Mesenchymal stem cell (in vitro differentiated cells and primary cell): ENCODE data around the gene FBXO44.

Experiments
- DNase-seq: peaks from one replicate; pipeline ENCODE4 v3.0.0-alpha.2; 2013
- H2AFZ ChIP-seq: one replicate; pipeline ENCODE4 v1.6.1; 2013; ENCODE audit warnings: low read depth, mild to moderate bottlenecking, control low read depth, inconsistent platforms, low read length, moderate library complexity
- H2AK5ac ChIP-seq: 2 replicates; pipeline ENCODE4 v1.6.1; 2013; ENCODE audit warnings: low read length, moderate library complexity, mild to moderate bottlenecking, inconsistent platforms; ENCODE audit not compliant: severe bottlenecking
- H2BK120ac ChIP-seq: one replicate; pipeline ENCODE4 v1.6.1; 2013; ENCODE audit warnings: low read depth, mild to moderate bottlenecking, inconsistent platforms, low read length, moderate library complexity
- H2BK12ac ChIP-seq, 2 experiments: one replicate each; pipeline ENCODE4 v1.6.1; 2013; ENCODE audit warnings: inconsistent platforms in 2 of 2, low read length in 2 of 2, mild to moderate bottlenecking in 2 of 2, moderate library complexity in 2 of 2, control low read depth in 1 of 2
- H2BK15ac ChIP-seq: one replicate; pipeline ENCODE4 v1.6.1; 2013; ENCODE audit warnings: mild to moderate bottlenecking, low read depth, inconsistent platforms; ENCODE audit not compliant: poor library complexity, severe bottlenecking
- H2BK5ac ChIP-seq: 2 replicates; pipeline ENCODE4 v1.6.1; 2013; ENCODE audit warnings: low read depth, mild to moderate bottlenecking, low read length, control low read depth, inconsistent platforms; ENCODE audit not compliant: poor library complexity, severe bottlenecking
- H3K14ac ChIP-seq, 2 experiments: one replicate each; pipeline ENCODE4 v1.6.1; 2013; ENCODE audit warnings: inconsistent platforms in 2 of 2, low read length in 2 of 2, control low read depth in 1 of 2, mild to moderate bottlenecking in 1 of 2, moderate library complexity in 1 of 2
- H3K18ac ChIP-seq, 2 experiments: one replicate each; pipeline ENCODE4 v1.6.1; 2013; ENCODE audit warnings: inconsistent platforms in 2 of 2, low read length in 2 of 2, control low read depth in 1 of 2, low read depth in 1 of 2, mild to moderate bottlenecking in 1 of 2
- H3K23ac ChIP-seq, 2 experiments: one replicate each; pipeline ENCODE4 v1.6.1; 2013; ENCODE audit warnings: inconsistent platforms in 2 of 2, low read length in 2 of 2, mild to moderate bottlenecking in 2 of 2, moderate library complexity in 2 of 2, control low read depth in 1 of 2
- H3K27ac ChIP-seq: 2 replicates; pipeline ENCODE4 v1.5.1; 2013; ENCODE audit warnings: mild to moderate bottlenecking, moderate library complexity, low read length, control low read depth, inconsistent platforms; ENCODE audit not compliant: poor library complexity, severe bottlenecking
- H3K27me3 ChIP-seq, 2 experiments: 2 replicates each; pipeline versions ENCODE4 v1.6.1 to v1.7.0; 2013; ENCODE audit warnings: low read length in 2 of 2, mild to moderate bottlenecking in 2 of 2, moderate library complexity in 2 of 2, control low read depth in 1 of 2, inconsistent platforms in 1 of 2; ENCODE audit not compliant: control insufficient read depth in 1 of 2, insufficient read depth in 1 of 2
- H3K36me3 ChIP-seq, 2 experiments: 2 replicates each; pipeline versions ENCODE4 v1.6.1 to v1.7.0; 2013; ENCODE audit warnings: low read length in 2 of 2, control low read depth in 1 of 2, inconsistent platforms in 1 of 2, low read depth in 1 of 2, mild to moderate bottlenecking in 1 of 2; ENCODE audit not compliant: insufficient read depth in 2 of 2, control insufficient read depth in 1 of 2
- H3K4ac ChIP-seq, 2 experiments: one replicate each; pipeline ENCODE4 v1.6.1; 2013; ENCODE audit warnings: inconsistent platforms in 2 of 2, low read length in 2 of 2, mild to moderate bottlenecking in 2 of 2, moderate library complexity in 2 of 2, control low read depth in 1 of 2, low read depth in 1 of 2
- H3K4me1 ChIP-seq: 2 replicates; pipeline ENCODE4 v1.6.1; 2013; ENCODE audit warnings: low read depth, low read length, control low read depth; ENCODE audit not compliant: control insufficient read depth, insufficient read depth
- H3K4me2 ChIP-seq: 2 replicates; pipeline ENCODE4 v1.6.1; 2013; ENCODE audit warnings: low read length, mild to moderate bottlenecking, inconsistent platforms; ENCODE audit not compliant: poor library complexity, severe bottlenecking
- H3K4me3 ChIP-seq, 2 experiments: 2 replicates each; pipeline versions ENCODE4 v1.5.1 to v1.7.0; 2013; ENCODE audit warnings: low read length in 2 of 2, mild to moderate bottlenecking in 2 of 2, control low read depth in 1 of 2, low read depth in 1 of 2; ENCODE audit not compliant: insufficient read depth in 1 of 2
- H3K79me1 ChIP-seq: replicated peaks from 2 replicates; pipeline ENCODE4 v1.6.1; 2013; ENCODE audit warnings: mild to moderate bottlenecking, control low read depth, low read length, inconsistent platforms; ENCODE audit not compliant: poor library complexity, severe bottlenecking
- H3K9ac ChIP-seq: 2 replicates; pipeline ENCODE4 v1.7.0; 2013; ENCODE audit warnings: mild to moderate bottlenecking, low read length, moderate library complexity
- H3K9me3 ChIP-seq: 2 replicates; pipeline ENCODE4 v1.7.0; 2013; ENCODE audit warnings: mild to moderate bottlenecking, low read length; ENCODE audit not compliant: control insufficient read depth
- H4K8ac ChIP-seq: one replicate; pipeline ENCODE4 v1.6.1; 2013; ENCODE audit warnings: inconsistent platforms, mild to moderate bottlenecking, low read length, moderate library complexity
- H4K91ac ChIP-seq: one replicate; pipeline ENCODE4 v1.6.1; 2013; ENCODE audit warnings: mild to moderate bottlenecking, low read length, inconsistent platforms
- WGBS: methylation state at CpG from one replicate; pipeline ENCODE4 v1.1.7; 2013; ENCODE audit warnings: mixed read lengths; 5-methylcytosine and 5-hydroxymethylcytosine counted together

Gene FBXO44

GRCh38 chr1:11704691-11705475, 50.2 kb downstream of the FBXO44 start:
- no peak overlapping the region for H3K4me2 ChIP-seq
- no peak overlapping the region for H3K27ac ChIP-seq
- no peaks in the 10 kb centered on the region for H3K4me1 ChIP-seq
- H3K4me3 ChIP-seq = no peak overlapping the region
- WGBS = 67% methylated on average over 21 of the region's 22 CpGs
- no peak overlapping the region for H2AK5ac ChIP-seq
- H3K9me3 ChIP-seq = no peaks in the 10 kb centered on the region
- H2AFZ ChIP-seq = no peak overlapping the region
- no peak overlapping the region for H4K91ac ChIP-seq
- DNase-seq = no peak
- H2BK5ac ChIP-seq = no peak overlapping the region
- peaks cover 46 to 92% of the 10 kb centered on the region in 2 experiments for H3K27me3 ChIP-seq
- H3K14ac ChIP-seq = no peak overlapping the region
- H2BK12ac ChIP-seq = no peak overlapping the region
- H3K79me1 ChIP-seq = no peaks in the 10 kb centered on the region
- no peak overlapping the region for H3K18ac ChIP-seq
- H3K23ac ChIP-seq = no peak overlapping the region
- no peak overlapping the region for H2BK15ac ChIP-seq
- H3K36me3 ChIP-seq = no peaks in the 10 kb centered on the region
- no peak overlapping the region for H2BK120ac ChIP-seq
- H3K4ac ChIP-seq = no peak overlapping the region
- H3K9ac ChIP-seq = no peak overlapping the region
- no peak overlapping the region for H4K8ac ChIP-seq

DNA sequence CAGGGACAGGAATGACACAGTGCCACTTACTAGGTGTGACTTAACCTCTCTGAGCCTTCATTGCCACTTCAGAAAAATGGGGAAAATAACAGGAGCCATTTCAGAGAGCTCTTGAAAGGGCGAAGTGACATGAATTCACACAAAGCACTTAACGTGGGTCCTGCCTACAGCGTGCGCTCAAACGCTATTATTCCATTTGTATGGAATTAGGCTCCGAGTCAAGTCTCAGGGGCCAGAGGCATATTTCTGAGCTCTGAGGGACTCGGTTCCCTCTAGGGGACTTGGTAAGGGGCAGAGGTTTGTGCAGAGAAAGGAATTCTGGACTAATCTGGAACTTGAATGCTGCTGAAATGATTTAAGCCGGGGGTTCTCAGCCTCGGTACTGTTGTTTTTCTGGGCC, 50.9 kb downstream of the FBXO44 start:
- H3K4me1 ChIP-seq = no peaks in the 10 kb centered on the region
- no peak overlapping the region for H4K8ac ChIP-seq
- no peak overlapping the region for H3K9ac ChIP-seq

DNA sequence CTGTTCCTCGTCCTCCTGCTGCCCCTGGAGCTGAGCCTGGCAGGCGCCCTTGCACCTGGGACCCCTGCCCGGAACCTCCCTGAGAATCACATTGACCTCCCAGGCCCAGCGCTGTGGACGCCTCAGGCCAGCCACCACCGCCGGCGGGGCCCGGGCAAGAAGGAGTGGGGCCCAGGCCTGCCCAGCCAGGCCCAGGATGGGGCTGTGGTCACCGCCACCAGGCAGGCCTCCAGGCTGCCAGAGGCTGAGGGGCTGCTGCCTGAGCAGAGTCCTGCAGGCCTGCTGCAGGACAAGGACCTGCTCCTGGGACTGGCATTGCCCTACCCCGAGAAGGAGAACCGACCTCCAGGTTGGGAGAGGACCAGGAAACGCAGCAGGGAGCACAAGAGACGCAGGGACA, 51.6 kb downstream of the FBXO44 start:
- WGBS = 88% methylated on average over 14 of the region's 14 CpGs
- H3K23ac ChIP-seq = no peak overlapping the region

More for the DNA sequence above, 50.9 kb downstream of the FBXO44 start:
- Histone ChIP-seq H3K18ac (no peak overlapping the region), H2AFZ (no peak overlapping the region), H3K36me3 (no peaks in the 10 kb centered on the region), H3K27ac (no peak overlapping the region), H2BK12ac (no peak overlapping the region), H3K79me1 (no peaks in the 10 kb centered on the region), H2BK15ac (no peak overlapping the region), H4K91ac (no peak overlapping the region), H3K4me2 (no peak overlapping the region), H2BK5ac (no peak overlapping the region), H3K23ac (no peak overlapping the region), H3K4me3 (no peak overlapping the region), H3K27me3 (peaks cover 44 to 90% of the 10 kb centered on the region in 2 experiments), H3K9me3 (no peaks in the 10 kb centered on the region), H3K14ac (no peak overlapping the region), H2BK120ac (no peak overlapping the region), H3K4ac (no peak overlapping the region), H2AK5ac (no peak overlapping the region)
- 78% methylated on average over 9 of the region's 9 CpGs for WGBS
- no peak for DNase-seq

GRCh38 chr1:11707621-11708276, 53.1 kb downstream of the FBXO44 start:
- H3K27me3 ChIP-seq = peaks cover 45 to 85% of the 10 kb centered on the region in 2 experiments
- no peak overlapping the region for H3K4me2 ChIP-seq
- WGBS = 80% methylated on average over 16 of the region's 17 CpGs
- H3K36me3 ChIP-seq = no peaks in the 10 kb centered on the region
- H3K14ac ChIP-seq = no peak overlapping the region
- no peak overlapping the region for H3K18ac ChIP-seq
- no peak overlapping the region for H4K91ac ChIP-seq
- H3K23ac ChIP-seq = no peak overlapping the region
- H3K4me1 ChIP-seq = no peaks in the 10 kb centered on the region
- H2BK12ac ChIP-seq = no peak overlapping the region
- H3K79me1 ChIP-seq = no peaks in the 10 kb centered on the region
- DNase-seq = no peak
- H2BK120ac ChIP-seq = no peak overlapping the region
- H2BK15ac ChIP-seq = no peak overlapping the region
- no peak overlapping the region for H2AFZ ChIP-seq
- H3K9me3 ChIP-seq = no peaks in the 10 kb centered on the region
- no peak overlapping the region for H2AK5ac ChIP-seq
- H3K4me3 ChIP-seq = no peak overlapping the region
- no peak overlapping the region for H3K4ac ChIP-seq
- H3K27ac ChIP-seq = no peak overlapping the region
- no peak overlapping the region for H3K9ac ChIP-seq
- no peak overlapping the region for H2BK5ac ChIP-seq
- H4K8ac ChIP-seq = no peak overlapping the region

More for the DNA sequence above, 51.6 kb downstream of the FBXO44 start:
- Histone ChIP-seq H3K4me2 (no peak overlapping the region), H2BK120ac (no peak overlapping the region), H3K9me3 (no peaks in the 10 kb centered on the region), H2AK5ac (no peak overlapping the region), H3K14ac (no peak overlapping the region), H3K4ac (no peak overlapping the region), H3K4me1 (no peaks in the 10 kb centered on the region), H4K8ac (no peak overlapping the region), H3K27me3 (peaks cover 39 to 87% of the 10 kb centered on the region in 2 experiments), H2BK15ac (no peak overlapping the region), H2AFZ (no peak overlapping the region), H3K27ac (no peak overlapping the region), H3K4me3 (no peak overlapping the region), H3K18ac (no peak overlapping the region), H3K9ac (no peak overlapping the region), H3K79me1 (no peaks in the 10 kb centered on the region), H3K36me3 (no peaks in the 10 kb centered on the region), H2BK12ac (no peak overlapping the region), H4K91ac (no peak overlapping the region), H2BK5ac (no peak overlapping the region)
- DNase-seq = no peak
